Body of pancreas (tissue), 4 donors: Measurements from ENCODE around the gene TMEM89.

Source experiments
- POLR2A ChIP-seq, 3 donors: fragments of 450-650 bp; IDR thresholded peaks; one replicate each; pipeline ENCODE4 v1.6.1; 2016; ENCODE audit warnings: antibody characterized with exemption in 3 of 3, mild to moderate bottlenecking in 2 of 3
- TF ChIP-seq, protein P1 (sequence below), 7 experiments: fragments of 450-650 bp in 4 of 7; fragments of 200-600 bp in 3 of 7; sonication (generic) in 3 of 7; IDR thresholded peaks; one replicate each; pipeline ENCODE4 v1.5.1; 2016 to 2019; ENCODE audit warnings: antibody characterized with exemption in 7 of 7

DNA sequence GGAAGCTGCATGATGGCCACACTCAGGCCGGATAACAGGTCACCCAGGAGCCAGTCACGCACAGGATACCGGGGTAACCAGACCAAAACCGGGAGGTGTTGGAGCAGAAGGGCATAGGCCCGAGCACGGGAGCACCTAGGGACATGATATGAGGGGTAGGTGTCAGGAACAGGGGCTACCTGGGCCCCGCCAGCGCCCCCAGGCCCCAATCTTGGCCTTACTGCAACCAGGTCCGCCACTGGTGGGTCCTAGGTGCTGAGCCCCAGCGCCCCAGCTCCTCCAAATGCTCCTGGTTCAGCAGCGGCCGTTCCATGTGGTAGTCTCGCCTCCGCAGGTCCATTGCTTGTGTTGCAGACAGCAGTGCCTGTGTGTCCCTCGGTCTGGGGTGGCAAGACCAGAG is 11.7 kb upstream of the TMEM89 start:
- TF ChIP-seq, protein P1, sequence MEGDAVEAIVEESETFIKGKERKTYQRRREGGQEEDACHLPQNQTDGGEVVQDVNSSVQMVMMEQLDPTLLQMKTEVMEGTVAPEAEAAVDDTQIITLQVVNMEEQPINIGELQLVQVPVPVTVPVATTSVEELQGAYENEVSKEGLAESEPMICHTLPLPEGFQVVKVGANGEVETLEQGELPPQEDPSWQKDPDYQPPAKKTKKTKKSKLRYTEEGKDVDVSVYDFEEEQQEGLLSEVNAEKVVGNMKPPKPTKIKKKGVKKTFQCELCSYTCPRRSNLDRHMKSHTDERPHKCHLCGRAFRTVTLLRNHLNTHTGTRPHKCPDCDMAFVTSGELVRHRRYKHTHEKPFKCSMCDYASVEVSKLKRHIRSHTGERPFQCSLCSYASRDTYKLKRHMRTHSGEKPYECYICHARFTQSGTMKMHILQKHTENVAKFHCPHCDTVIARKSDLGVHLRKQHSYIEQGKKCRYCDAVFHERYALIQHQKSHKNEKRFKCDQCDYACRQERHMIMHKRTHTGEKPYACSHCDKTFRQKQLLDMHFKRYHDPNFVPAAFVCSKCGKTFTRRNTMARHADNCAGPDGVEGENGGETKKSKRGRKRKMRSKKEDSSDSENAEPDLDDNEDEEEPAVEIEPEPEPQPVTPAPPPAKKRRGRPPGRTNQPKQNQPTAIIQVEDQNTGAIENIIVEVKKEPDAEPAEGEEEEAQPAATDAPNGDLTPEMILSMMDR (IDR thresholded peaks at IDR 0.05), result no peak
- TF ChIP-seq POLR2A (IDR thresholded peaks at IDR 0.05), result no peak
